Stimulated activated CD8-positive, alpha-beta memory T cell treated with anti-CD3 and anti-CD28 coated beads, Interleukin-4, amount 100 ng/mL, for 48 hours (primary cell): Measurements from ENCODE around the gene BEND5.
A peak's percentile ranks its signal among the peaks of the same experiment; 100 is the strongest.

Experiments
- DNase-seq: peaks from one replicate; pipeline ENCODE4 v3.0.0-alpha.2; 2020

Gene BEND5, protein sequence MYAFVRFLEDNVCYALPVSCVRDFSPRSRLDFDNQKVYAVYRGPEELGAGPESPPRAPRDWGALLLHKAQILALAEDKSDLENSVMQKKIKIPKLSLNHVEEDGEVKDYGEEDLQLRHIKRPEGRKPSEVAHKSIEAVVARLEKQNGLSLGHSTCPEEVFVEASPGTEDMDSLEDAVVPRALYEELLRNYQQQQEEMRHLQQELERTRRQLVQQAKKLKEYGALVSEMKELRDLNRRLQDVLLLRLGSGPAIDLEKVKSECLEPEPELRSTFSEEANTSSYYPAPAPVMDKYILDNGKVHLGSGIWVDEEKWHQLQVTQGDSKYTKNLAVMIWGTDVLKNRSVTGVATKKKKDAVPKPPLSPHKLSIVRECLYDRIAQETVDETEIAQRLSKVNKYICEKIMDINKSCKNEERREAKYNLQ

DNA sequence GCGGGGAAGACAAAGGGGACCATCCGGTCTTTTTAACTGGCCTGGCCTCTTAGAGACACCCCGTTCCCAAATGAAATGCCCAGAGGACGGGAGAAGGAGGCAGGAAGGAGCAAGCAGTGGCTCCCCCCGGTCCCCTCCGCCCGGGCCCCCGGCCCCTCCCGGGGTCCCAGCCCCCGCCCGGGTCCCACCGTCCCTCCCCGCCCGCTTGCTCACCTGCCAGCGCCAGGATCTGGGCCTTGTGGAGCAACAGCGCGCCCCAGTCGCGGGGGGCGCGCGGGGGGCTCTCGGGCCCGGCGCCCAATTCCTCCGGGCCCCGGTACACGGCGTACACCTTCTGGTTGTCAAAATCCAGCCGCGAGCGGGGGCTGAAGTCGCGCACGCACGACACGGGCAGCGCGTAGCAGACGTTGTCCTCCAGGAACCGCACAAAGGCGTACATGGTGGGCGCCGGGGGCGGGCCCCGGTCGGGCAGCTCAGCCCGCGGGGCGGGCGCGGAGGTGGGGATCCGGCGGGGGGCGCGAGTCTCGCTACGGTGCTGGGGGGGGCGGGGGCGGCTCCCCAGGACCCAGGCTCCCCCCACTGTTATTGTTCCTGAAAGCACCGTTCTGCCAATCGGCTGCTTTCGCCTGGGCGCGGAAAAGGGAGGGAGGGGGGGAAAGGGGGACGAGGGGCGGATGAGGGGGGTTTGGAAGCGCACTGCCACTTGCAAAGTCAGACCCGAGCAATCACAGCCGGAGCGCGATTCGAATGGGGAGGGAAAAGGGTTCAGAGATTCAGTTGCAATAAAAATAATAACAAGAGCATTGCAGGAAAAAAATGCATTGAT, at the start of gene BEND5:
Gene BEND5, minus strand, starts transcription at position 499 of the 826 bp plus-strand sequence. Its CDS starts 60 bp downstream, at position 439.
- peak; percentile 73 for DNase-seq

DNA sequence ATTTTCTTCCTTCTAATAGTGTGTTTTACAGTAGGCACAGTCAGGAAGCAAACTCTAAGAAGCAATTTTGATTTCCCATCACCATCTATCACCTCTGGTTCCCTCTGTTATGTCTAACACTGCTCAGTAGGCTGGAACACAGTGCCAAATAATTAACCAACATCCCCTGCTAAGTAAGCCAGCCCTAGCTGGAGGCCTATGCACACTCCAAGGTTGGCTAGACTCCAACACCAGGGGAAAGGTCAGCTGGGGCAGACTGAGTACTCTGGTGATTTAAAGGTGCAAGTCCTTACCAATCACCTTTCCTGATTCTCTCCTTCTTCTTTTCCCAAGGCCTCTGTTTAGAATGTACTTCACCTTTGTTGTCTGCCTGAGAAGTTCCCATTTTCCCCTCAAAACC, 46.5 kb upstream of the BEND5 start:
- DNase-seq: no peak

DNA sequence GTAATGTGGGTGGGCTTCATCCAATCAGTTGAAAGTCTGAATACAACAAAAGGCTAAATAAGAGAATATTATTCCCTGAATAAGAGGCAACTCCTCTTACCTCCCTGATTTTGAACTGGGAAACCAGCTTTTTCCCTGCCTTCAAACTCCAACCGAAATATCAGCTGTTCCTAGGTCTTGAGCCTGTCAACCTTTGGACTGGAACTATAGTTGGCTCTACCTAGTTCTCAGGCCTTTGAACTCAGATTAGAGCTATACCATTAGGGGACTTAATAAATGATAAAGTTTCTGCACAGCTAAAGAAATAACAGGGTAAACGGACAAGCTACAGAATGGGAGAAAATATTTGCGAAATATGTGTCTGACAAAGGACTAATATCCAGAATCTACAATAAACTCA, 43.8 kb upstream of the BEND5 start:
- no peak for DNase-seq

DNA sequence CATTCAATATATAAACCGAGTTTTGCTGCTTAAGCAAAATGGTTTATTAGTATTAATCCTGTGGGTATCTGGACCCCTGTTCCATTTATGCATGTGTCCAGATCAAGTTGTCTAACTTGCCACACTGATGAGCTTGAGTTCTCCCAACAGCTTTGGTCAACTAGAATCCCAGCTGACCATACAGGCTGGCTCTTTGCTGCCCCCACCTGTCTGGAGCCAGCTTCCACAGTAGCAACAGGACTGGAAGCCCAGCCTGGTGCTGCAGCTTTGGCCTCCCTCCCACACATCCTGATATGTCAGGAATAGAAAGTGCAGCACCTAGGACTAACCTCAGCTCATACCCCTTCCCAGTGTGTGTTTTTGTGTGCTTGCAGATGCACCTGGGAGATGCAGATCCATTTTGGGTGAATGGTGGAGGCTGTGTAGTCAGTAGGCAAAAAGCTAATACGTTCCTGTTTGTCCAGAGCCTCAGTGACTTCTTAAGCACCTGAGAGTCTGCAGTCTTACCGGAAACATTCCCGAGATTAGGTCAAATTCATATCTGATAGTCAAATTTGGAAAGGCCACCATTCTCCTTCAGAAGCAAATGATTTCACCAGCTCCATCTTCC, 40.9 kb upstream of the BEND5 start:
- DNase-seq: peak; percentile 65

DNA sequence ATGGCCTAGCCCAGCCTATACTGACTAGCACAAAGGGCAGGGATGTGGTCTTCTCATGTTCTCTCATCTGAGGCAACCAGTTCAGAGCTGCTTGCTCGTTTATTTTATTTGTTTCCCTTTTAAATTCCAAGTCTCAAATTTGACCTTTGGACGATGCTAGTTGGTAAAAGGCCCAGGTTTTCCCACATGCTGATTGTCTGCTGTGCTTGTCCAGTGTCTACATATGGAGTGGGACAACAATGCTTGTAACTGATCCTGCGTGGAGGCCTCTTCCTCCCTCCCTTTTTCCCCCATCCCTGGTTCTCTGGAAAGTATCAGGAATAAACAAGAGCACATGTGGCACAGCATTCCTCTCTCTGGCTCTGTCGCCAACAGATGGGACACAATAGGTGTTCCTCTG, 34.0 kb upstream of the BEND5 start:
- no peak for DNase-seq

DNA sequence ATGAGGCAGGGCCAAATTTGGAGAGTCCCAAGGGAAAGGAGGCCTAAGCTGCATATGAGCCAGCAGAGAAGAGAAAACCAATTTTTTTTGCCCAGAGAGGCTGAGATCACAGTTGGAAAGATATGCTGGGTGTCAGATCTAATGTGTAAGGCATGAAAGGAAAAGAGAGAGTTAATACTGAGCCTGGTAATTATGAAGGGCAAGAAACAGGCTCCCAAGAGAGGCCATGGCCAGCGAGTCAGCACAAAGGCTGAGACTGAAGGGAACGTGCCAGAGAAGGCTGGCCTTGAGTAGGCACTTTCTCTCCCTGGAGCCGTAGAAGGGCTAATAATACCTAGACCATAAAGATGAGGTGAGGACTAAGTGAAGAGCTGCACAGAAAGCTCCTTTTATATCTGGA, 31.8 kb upstream of the BEND5 start:
- DNase-seq: no peak

DNA sequence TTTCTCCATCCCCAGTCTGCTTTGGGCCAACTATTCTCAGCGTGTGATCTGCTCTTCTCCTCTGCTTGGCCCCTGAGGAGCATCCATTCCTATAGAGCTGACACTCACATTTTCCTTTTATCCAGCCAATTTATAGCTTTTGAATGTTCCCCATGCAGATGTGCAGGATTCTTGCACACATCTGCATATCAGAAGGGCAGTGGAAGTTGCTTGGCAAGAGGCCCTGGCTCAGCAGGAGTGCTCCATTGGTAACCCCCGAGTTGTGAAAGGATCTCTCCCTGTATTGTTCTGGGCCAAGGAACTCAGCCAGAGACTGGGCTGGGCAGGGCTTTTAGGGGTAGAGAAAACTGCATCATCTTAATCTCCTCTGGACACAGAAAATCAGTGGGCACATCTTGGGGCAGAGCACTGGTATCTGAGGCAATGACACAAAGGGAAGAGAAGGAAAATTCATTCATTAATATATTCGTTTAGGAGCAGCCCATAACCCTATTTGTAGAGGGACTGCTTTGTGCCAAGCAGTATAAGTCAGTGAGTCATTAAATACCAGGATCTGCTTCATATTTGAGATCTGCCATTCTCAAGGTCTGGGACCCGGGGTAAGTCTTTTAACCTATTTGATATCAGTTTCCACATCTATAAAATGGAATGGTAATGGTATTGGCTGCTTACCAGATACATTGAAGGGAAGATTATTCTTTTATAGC, 31.0 kb upstream of the BEND5 start:
- no peak for DNase-seq

DNA sequence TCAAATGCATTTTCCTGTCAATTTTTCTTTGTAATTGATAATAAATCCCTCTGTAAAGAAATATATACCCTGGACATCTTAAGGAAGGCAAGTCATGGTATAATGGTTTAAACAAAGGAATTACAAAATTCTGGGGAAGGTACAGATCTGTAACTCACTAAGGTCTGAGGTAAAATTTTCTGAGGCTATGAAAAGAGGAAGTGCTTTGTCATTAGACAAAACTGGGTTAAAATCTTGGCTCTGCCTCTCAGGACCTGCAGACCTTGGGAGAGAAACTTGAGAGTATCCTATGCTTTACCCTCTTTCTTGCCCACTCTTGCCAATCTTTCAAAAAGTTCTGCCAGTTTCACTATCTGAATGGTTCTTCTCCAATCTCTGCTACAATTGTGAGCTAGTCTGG, 26.8 kb upstream of the BEND5 start:
- no peak for DNase-seq

DNA sequence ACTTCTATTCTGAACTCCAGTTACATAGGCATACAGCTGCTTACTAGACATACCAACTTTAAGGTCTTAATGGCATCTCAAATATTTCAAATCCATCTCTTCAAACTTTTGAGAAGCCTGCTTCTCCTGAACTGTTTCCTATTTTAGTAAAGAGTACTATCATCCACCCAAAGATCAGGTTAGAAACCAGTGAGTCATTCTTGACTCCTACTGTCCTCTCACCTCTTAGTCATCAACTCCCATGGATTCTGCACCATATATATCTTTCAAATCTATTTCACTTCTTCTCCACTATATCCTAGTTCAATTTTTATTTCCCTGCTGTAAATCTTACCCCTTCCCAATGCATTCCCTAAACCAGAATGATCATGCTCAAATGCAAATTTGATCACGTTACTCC, 18.1 kb upstream of the BEND5 start:
- no peak for DNase-seq

DNA sequence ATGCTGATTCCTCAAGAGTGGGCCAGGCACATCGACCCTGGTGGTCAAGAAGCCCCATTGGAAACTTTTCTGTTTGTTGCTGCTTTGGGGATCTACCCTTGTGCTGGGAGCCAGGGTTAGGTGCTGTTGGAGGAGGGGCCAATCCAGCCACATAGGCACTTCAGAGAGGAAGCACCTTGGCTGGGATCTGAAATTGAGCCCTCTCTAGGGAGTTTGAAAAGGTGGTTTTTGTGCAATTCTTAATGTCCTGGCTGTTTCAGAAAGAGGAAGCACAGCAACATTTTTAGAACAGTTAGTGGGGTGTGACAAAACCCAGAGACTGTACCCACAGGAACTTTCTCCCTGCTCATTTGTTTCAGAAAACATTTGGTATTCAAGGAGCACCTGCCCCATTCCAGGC, 17.2 kb upstream of the BEND5 start:
- no peak for DNase-seq

DNA sequence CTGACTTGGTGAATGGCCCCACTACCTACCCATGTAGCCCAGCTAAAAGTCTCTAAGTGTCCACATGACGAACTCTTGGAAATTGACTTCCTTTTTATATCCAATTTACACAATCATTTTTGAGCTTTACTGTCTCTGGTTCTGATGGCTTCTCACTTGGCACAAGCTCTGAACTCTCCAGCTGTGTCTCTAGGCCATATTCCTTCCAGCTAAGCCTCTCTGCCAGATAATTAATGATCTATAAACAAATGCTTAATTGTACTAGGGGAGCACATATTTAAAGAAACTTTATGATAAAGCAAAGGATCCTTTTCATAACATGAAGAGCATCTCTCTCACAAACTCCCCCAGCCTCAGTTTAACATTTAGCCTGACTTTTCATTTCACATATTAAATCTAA, 16.3 kb upstream of the BEND5 start:
- no peak for DNase-seq

DNA sequence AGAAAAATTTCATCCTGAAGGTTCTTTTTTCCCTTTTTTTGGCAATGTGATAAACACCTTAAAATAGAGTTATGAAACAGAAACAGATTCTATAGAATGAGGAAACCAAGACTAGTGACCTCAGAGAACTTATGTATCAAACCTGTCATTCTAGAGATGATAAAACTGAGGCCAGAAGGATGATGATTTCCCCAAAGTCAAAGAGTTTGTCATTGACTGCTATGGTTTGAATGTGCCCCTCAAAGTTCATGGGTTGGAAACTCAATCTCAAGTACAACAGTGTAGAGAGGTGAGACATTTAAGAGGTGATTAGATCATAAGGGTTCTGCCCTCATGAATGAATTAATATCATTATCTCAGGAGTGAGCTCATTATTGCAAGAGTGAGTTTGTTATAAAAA, 13.7 kb upstream of the BEND5 start:
- no peak for DNase-seq

DNA sequence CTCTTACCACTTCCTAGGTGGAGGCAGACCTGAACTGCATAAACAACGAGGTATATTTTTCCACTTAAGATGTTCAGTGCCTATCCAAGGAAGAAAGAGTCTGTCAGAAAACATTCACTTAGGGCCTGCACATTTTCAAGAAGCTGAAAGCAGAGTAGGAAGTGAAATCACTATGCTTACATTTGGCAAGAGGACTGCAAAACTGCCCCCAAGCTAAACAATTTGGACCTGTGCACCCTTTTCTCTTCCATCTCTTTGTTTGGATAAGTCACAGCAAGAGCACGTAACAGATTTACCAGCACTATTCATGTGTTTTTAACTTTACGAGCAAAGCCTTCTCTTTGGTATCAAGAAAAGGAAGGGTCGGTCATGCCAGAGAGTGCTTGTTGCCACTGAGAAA, 13.2 kb upstream of the BEND5 start:
- DNase-seq: no peak

DNA sequence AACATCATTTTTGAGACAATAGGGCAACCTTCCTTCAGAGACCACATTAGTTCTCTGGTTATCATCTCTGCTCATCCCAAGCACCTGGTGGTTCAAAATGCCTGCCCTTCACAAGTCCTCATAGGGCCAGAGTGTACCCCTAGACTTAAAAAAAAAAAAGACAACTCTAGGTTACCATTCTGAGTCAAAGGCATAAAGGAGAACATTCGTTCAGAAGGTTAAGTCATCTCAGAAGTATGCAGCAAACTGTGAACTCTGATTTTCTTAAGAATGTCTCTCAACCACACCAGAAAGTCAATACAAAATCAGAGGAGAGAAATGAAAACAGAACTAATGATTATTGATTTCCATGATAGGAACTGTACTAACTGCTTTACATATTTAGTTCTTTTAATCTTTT, 9.2 kb upstream of the BEND5 start:
- no peak for DNase-seq

DNA sequence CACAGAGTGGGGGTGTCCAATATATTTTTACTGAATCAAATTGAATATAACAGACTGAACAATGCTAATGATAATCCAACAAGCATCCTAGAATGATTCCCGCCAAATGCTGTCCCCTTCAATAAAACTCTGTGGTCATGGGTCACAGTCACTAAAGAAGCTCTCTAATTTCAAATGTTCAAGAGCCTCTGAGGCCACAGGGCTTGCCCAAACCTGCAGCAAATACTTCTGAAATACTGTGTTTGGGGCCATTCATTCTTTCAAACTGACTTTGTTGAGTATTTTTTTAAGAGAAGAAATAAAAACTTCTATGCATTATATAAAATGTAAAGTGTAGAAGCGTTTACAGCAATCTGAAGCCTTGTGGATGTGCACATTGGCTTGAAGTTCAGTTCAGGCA, 7.6 kb upstream of the BEND5 start:
- no peak for DNase-seq

DNA sequence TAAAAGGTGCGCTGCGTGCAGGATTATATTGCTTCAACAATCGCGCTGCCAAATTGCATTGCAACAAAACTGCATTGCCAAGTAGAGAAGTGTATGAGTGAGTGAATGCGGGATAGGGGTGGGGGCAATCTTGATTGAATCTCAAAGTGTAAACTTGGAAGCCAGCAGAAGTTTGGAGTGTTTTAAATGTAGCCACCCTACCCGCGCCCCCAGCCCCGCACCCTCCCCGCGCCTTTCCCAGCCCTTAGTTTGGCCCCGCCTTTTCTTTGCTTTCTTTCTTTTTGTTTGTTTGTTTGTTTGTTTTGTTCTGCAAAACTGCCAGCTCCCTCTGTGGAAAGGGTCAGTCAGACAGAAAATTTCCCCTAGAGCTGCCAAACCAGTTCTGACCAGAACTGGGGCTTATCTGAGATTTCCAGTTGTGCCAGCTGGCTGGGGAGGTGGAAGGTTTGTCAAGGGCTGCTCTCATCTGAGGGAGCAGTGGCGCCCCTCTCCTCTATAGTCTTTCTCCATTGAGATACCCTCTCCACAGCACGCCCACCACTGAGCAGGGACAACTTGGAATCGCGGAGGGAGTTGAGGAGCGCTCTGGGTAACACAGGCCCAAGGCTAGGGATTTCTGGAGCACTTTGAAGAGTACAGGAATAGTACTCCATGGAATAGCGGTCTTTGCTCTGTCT, 666 bp upstream of the BEND5 start:
- DNase-seq: no peak

DNA sequence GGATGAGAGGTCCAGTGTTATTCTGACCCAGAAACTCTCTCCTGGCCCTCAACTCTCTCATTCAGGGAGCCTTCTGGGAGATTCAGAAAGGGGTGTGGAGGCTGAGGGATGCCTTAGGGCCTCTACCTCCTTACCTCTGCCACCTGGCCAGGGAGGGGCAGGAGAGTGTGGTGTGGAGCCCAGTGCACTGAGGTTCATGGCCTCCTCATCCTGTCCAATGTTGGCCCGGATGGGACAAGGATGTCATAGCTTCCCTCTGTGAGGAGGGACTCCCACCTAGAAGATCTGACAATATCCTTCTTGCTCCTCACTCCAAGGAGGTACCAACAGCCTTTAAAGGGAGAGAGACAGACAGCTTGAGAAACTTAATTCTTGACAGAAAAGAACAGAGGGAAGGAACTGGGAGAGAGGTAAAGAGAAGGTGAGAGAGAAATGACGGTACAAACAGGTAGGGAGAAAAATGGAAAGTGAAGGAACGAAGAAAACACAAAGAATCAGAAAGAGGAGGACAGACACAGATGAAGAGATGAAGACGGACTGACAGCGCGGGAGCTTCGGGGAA, 779 bp downstream of the BEND5 start:
- DNase-seq: no peak

DNA sequence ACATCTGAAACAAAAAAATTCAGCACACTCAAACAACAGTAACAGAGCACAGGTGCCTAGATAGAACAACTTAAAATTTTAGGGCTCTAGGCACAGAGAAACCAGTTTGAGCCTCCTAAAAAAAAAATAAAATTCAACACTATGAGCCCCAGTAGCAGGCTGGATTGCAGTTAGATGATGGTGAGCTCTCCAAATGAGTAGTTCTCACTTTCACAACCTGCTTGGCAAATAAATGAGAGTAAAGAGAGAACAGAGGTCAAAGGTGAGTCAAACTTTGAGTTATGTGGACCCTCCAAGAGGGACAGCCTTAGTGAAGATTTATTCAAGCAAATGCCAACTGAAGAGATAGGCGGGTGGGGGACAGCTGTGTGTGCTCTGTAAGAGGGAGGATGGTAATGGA, 3.6 kb downstream of the BEND5 start:
- no peak for DNase-seq

DNA sequence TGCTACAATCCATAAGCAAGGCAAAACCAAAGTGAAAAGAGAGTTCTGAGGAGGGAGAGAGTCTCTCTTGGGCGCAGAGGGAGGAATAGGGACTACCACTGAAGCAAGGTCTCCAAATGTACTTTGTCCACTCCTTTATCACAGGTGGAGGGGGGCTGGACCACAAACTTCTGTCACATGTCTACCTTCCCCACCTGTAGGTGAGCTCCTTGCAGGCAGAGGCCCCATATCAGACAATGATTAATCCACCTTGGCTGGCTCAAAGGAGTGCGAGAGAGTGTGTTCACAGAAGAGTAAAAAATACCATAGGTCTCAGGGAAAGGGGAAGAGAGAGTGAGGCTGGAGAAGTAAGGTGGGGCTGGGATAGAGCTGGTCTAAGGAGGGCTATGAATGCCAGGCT, 4.5 kb downstream of the BEND5 start:
- DNase-seq: no peak

DNA sequence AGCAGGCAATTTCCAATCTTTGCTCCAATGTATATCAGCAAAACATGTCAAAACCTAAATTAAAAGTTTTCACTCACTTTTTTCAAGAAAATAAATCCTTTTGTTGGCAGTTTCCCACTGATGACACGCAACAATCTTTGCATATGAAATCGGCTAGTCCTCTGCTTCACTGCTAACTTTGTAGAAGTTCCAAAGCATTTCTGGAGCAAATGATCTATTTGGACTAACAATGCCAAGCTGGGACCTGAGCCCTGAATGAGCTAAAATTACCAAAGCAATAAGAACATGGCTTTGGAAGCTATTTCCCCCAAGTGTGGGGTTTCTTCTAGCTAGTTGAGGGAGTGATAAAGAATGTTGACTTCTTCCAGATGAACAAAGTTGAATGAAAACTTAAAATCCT, 5.1 kb downstream of the BEND5 start:
- no peak for DNase-seq

DNA sequence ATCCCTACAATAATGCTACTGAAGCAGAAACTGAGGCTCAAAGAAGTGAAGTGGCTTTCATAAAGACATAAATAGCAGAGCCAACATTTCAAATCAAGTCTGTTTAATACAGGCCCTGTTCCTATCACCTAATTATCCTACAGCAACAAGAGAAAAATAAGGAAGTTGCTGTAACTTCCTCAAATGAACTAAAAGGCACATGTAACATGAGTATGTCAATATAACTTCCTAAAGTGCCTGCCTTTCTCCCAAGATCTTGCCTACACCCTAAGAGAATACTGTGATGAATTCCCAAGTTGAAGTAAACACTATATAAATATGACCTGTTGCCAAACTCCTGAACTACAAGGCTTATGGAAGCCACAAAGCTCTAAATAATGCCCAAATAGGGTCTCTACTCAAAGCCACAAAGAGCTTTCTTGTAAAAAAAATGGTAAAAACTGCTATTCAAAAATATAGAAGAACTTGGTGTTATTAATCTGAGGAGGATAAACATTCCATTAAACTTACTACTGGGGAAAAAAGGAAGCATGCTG, 8.6 kb downstream of the BEND5 start:
- no peak for DNase-seq

DNA sequence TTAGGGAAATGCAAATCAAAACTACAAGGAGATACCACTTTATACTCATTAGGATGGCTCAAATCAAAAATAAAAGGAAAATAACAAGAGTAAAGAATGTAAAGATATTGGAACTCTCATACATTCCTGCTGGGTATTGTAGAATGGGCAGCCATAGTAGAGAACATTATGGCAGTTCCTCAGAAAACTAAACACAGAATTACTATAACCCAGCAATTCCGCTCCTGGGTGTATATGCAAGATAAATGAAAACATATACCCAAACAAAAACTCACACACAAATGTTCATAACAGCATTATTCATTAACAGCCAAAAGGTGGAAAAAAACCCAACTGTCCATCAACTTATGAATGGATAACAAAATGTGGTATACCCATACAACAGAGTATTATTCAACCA, 11.4 kb downstream of the BEND5 start:
- DNase-seq: no peak
